Superior temporal gyrus (tissue), 1 donor: ENCODE results near the gene DERA.
"Not testable (repeated sequence)": the region's sequence is repeated elsewhere in the genome, so short reads cannot be mapped to it uniquely, and the experiment has no call there.

Source experiments
- DNase-seq: peaks from one replicate; pipeline ENCODE4 v3.0.0-alpha.2; 2016; ENCODE audit errors: extremely low spot score

Gene DERA

GRCh38 chr12:15910864-15911721 is at the start of gene DERA:
DERA (plus strand) TSS chr12:15911332; CDS start chr12:15911384, 52 bp downstream.
- DNase-seq: peak; percentile 70

- no peak for DNase-seq
Measured at GRCh38 chr12:15861404-15861803, 49.7 kb upstream of the DERA start.

GRCh38 chr12:15862840-15863239 is 48.3 kb upstream of the DERA start:
- DNase-seq: no peak

GRCh38 chr12:15863372-15863771 is 47.8 kb upstream of the DERA start:
- DNase-seq: no peak

- no peak for DNase-seq
Measured at GRCh38 chr12:15863984-15864383, 47.1 kb upstream of the DERA start.

- DNase-seq: no peak
Measured at GRCh38 chr12:15868186-15868585, 42.9 kb upstream of the DERA start.

- DNase-seq: no peak
Measured at GRCh38 chr12:15873556-15873955, 37.6 kb upstream of the DERA start.

GRCh38 chr12:15874556-15875145 is 36.5 kb upstream of the DERA start:
- not testable (repeated sequence) for DNase-seq

GRCh38 chr12:15875863-15876262 is 35.3 kb upstream of the DERA start:
- DNase-seq: no peak

GRCh38 chr12:15879413-15879812 is 31.7 kb upstream of the DERA start:
- no peak for DNase-seq

- DNase-seq: no peak
Measured at GRCh38 chr12:15880721-15881120, 30.4 kb upstream of the DERA start.

- peak; percentile 99 for DNase-seq
Measured at GRCh38 chr12:15882118-15882971, 28.8 kb upstream of the DERA start, which contains the start of gene STRAP. STRAP (plus strand) TSS chr12:15882387; CDS start chr12:15882708, 321 bp downstream.

- no peak for DNase-seq
Measured at GRCh38 chr12:15883536-15883935, 27.6 kb upstream of the DERA start.

GRCh38 chr12:15886372-15887042 is 24.6 kb upstream of the DERA start:
- no peak for DNase-seq

- no peak for DNase-seq
Measured at GRCh38 chr12:15887043-15887817, 23.9 kb upstream of the DERA start.

- DNase-seq: no peak
Measured at GRCh38 chr12:15892645-15893259, 18.4 kb upstream of the DERA start.

- no peak for DNase-seq
Measured at GRCh38 chr12:15893260-15893659, 17.9 kb upstream of the DERA start.

GRCh38 chr12:15896867-15897266 is 14.3 kb upstream of the DERA start:
- no peak for DNase-seq

GRCh38 chr12:15897433-15897832 is 13.7 kb upstream of the DERA start:
- DNase-seq: no peak

GRCh38 chr12:15899282-15899870 is 11.8 kb upstream of the DERA start:
- DNase-seq: peak; percentile 80
